CD4-positive, alpha-beta T cell treated with Interleukin-17A for 4 hours (primary cell): Measurements from ENCODE around the gene SLC25A22.

ENCODE experiments used
- DNase-seq: peaks from one replicate; pipeline ENCODE4 v3.0.0-alpha.2; 2020; ENCODE audit warnings: mixed read lengths

The SLC25A22 gene

GRCh38 chr11:802693-803466, 4.8 kb upstream of the SLC25A22 start:
- DNase-seq = no peak

GRCh38 chr11:802018-802617, 4.0 kb upstream of the SLC25A22 start:
- no peak for DNase-seq

GRCh38 chr11:801097-801780, 3.2 kb upstream of the SLC25A22 start:
- DNase-seq = no peak

GRCh38 chr11:800473-800872, 2.4 kb upstream of the SLC25A22 start:
- DNase-seq = no peak

GRCh38 chr11:799641-800316, 1.7 kb upstream of the SLC25A22 start:
- no peak for DNase-seq

GRCh38 chr11:797296-798092, 587 bp downstream of the SLC25A22 start:
- DNase-seq = peak; percentile 75

GRCh38 chr11:796565-797295, 1.4 kb downstream of the SLC25A22 start:
- DNase-seq = no peak

GRCh38 chr11:795634-796564, 2.2 kb downstream of the SLC25A22 start:
- peak; percentile 89 for DNase-seq

GRCh38 chr11:794766-795633, 3.1 kb downstream of the SLC25A22 start:
- DNase-seq = no peak

GRCh38 chr11:794013-794765, 3.9 kb downstream of the SLC25A22 start:
- DNase-seq = no peak

GRCh38 chr11:793556-793955, 4.5 kb downstream of the SLC25A22 start:
- no peak for DNase-seq

- DNase-seq = no peak
Observed at GRCh38 chr11:792873-793272, 5.2 kb downstream of the SLC25A22 start.

GRCh38 chr11:792535-792821, 5.6 kb downstream of the SLC25A22 start:
- no peak for DNase-seq

- no peak for DNase-seq
Observed at GRCh38 chr11:791658-792534, 6.2 kb downstream of the SLC25A22 start.

- no peak for DNase-seq
Observed at GRCh38 chr11:790721-791564, 7.1 kb downstream of the SLC25A22 start.

- DNase-seq = peak; percentile 54
Observed at GRCh38 chr11:789943-790342, 8.1 kb downstream of the SLC25A22 start, which contains the start of gene CEND1. Gene CEND1, minus strand, starts transcription at chr11:790090. Its CDS starts 1,514 bp downstream, at chr11:788576.
